H9 (cell line): Measurements from ENCODE around the gene IFT52. TPM values are rescaled to one million over a fixed set of nuclear protein-coding genes. Genes with fewer than 3 reads are reported as not detected.

Source experiments
- DNase-seq: peaks from one replicate; pipeline ENCODE4 v3.0.0-alpha.2; 2017
- H2AFZ ChIP-seq: one replicate; pipeline ENCODE4 v1.6.1; 2013; ENCODE audit warnings: mild to moderate bottlenecking, low read length, control low read depth, moderate library complexity
- H2AK5ac ChIP-seq: 2 replicates; pipeline ENCODE4 v1.6.1; 2013; ENCODE audit warnings: low read length, control low read depth, mixed read lengths; ENCODE audit not compliant: insufficient read length
- H2BK120ac ChIP-seq: one replicate; pipeline ENCODE4 v1.6.1; 2013; ENCODE audit warnings: low read depth, mild to moderate bottlenecking, low read length, control low read depth, inconsistent platforms; ENCODE audit not compliant: poor library complexity, severe bottlenecking
- H2BK12ac ChIP-seq: 2 replicates; pipeline ENCODE4 v1.6.1; 2013; ENCODE audit warnings: low read length, control low read depth, mixed read lengths, low read depth; ENCODE audit not compliant: insufficient read length
- H2BK15ac ChIP-seq: 2 replicates; pipeline ENCODE4 v1.6.1; 2013; ENCODE audit warnings: low read depth, low read length, control low read depth
- H2BK20ac ChIP-seq: one replicate; pipeline ENCODE4 v1.6.1; 2013; ENCODE audit warnings: low read depth, mild to moderate bottlenecking, low read length, control low read depth, inconsistent platforms; ENCODE audit not compliant: poor library complexity, severe bottlenecking
- H2BK5ac ChIP-seq: 2 replicates; pipeline ENCODE4 v1.6.1; 2013; ENCODE audit warnings: low read length, control low read depth, mixed read lengths; ENCODE audit not compliant: insufficient read length
- H3K14ac ChIP-seq: 2 replicates; pipeline ENCODE4 v1.6.1; 2013; ENCODE audit warnings: low read length, control low read depth; ENCODE audit not compliant: insufficient read depth
- H3K18ac ChIP-seq: 2 replicates; pipeline ENCODE4 v1.6.1; 2013; ENCODE audit warnings: low read depth, mild to moderate bottlenecking, mixed read lengths, low read length, control low read depth; ENCODE audit not compliant: insufficient read length
- H3K23ac ChIP-seq: 2 replicates; pipeline ENCODE4 v1.6.1; 2013; ENCODE audit warnings: low read length, control low read depth, mixed read lengths, low read depth; ENCODE audit not compliant: insufficient read length
- H3K23me2 ChIP-seq: 2 replicates; pipeline ENCODE4 v1.6.1; 2013; ENCODE audit warnings: low read depth, mild to moderate bottlenecking, mixed read lengths, low read length, control low read depth; ENCODE audit not compliant: insufficient read length, poor library complexity, severe bottlenecking
- H3K27ac ChIP-seq: 2 replicates; pipeline ENCODE4 v1.5.1; 2013; ENCODE audit warnings: low read length, control low read depth, mixed read lengths, low read depth; ENCODE audit not compliant: insufficient read length
- H3K27me3 ChIP-seq: 2 replicates; pipeline ENCODE4 v1.6.1; 2013; ENCODE audit warnings: low read length, control low read depth, inconsistent platforms; ENCODE audit not compliant: insufficient read depth
- H3K4ac ChIP-seq: 2 replicates; pipeline ENCODE4 v1.6.1; 2013; ENCODE audit warnings: low read depth, mild to moderate bottlenecking, control low read depth, inconsistent platforms, low read length, moderate library complexity
- H3K4me1 ChIP-seq: 2 replicates; pipeline ENCODE4 v1.6.1; 2013; ENCODE audit warnings: low read length, control low read depth, inconsistent platforms; ENCODE audit not compliant: insufficient read depth
- H3K4me2 ChIP-seq: 2 replicates; pipeline ENCODE4 v1.6.1; 2013; ENCODE audit warnings: low read length, control low read depth, mixed read lengths; ENCODE audit not compliant: insufficient read length, insufficient read depth
- H3K56ac ChIP-seq: 2 replicates; pipeline ENCODE4 v1.6.1; 2013; ENCODE audit warnings: low read depth, mild to moderate bottlenecking, mixed read lengths, low read length, control low read depth; ENCODE audit not compliant: insufficient read length
- H3K79me1 ChIP-seq: 2 replicates; pipeline ENCODE4 v1.6.1; 2013; ENCODE audit warnings: low read depth, mild to moderate bottlenecking, moderate library complexity, low read length, control low read depth, inconsistent platforms; ENCODE audit not compliant: insufficient read depth, poor library complexity, severe bottlenecking
- H3K79me2 ChIP-seq: 2 replicates; pipeline ENCODE4 v1.6.1; 2013; ENCODE audit warnings: low read length, control low read depth, inconsistent platforms; ENCODE audit not compliant: insufficient read depth
- H3K9ac ChIP-seq: 2 replicates; pipeline ENCODE4 v1.6.1; 2013; ENCODE audit warnings: low read length, control low read depth, mixed read lengths; ENCODE audit not compliant: insufficient read length; ENCODE audit errors: extremely low read depth
- H3K9me3 ChIP-seq: one replicate; pipeline ENCODE4 v1.6.1; 2013; ENCODE audit warnings: low read depth, low read length, inconsistent platforms; ENCODE audit not compliant: control insufficient read depth
- H3T11ph ChIP-seq: one replicate; pipeline ENCODE4 v1.6.1; 2013; ENCODE audit warnings: mild to moderate bottlenecking, low read length, control low read depth, inconsistent platforms
- H4K20me1 ChIP-seq: one replicate; pipeline ENCODE4 v1.6.1; 2013; ENCODE audit not compliant: control insufficient read depth, insufficient read length, insufficient read depth
- H4K5ac ChIP-seq: 2 replicates; pipeline ENCODE4 v1.6.1; 2013; ENCODE audit warnings: low read depth, mild to moderate bottlenecking, mixed read lengths, low read length, control low read depth; ENCODE audit not compliant: insufficient read length
- H4K8ac ChIP-seq: replicated peaks from 2 replicates; pipeline ENCODE4 v1.6.1; 2013; ENCODE audit warnings: low read length, control low read depth, mixed read lengths, low read depth; ENCODE audit not compliant: insufficient read length
- H4K91ac ChIP-seq: 2 replicates; pipeline ENCODE4 v1.6.1; 2013; ENCODE audit warnings: low read depth, mild to moderate bottlenecking, moderate library complexity, mixed read lengths, low read length, control low read depth; ENCODE audit not compliant: insufficient read length
- H3K27ac Mint-ChIP-seq, 3 experiments: 2 replicates in 2 of 3; 3 replicates in 1 of 3; pipeline ENCODE4 v1.8.0; 2020 to 2021; ENCODE audit warnings: mixed read lengths in 3 of 3, mild to moderate bottlenecking in 1 of 3, moderate library complexity in 1 of 3
- H3K27me3 Mint-ChIP-seq: 2 replicates; pipeline ENCODE4 v1.8.0; 2021; ENCODE audit warnings: low read depth, mild to moderate bottlenecking, moderate library complexity, mixed read lengths
- H3K36me3 Mint-ChIP-seq, 3 experiments: 2 replicates in 2 of 3; 3 replicates in 1 of 3; pipeline ENCODE4 v1.8.0; 2020 to 2021; ENCODE audit warnings: low read depth in 3 of 3, mixed read lengths in 3 of 3; ENCODE audit not compliant: insufficient read depth in 1 of 3
- H3K4me1 Mint-ChIP-seq, 2 experiments: 2 replicates each; pipeline ENCODE4 v1.8.0; 2020; ENCODE audit warnings: mixed read lengths in 2 of 2
- H3K4me3 Mint-ChIP-seq, 2 experiments: 2 replicates in 1 of 2; 3 replicates in 1 of 2; pipeline ENCODE4 v1.8.0; 2020 to 2021; ENCODE audit warnings: mild to moderate bottlenecking in 2 of 2, mixed read lengths in 2 of 2, moderate library complexity in 1 of 2
- H3K9me3 Mint-ChIP-seq, 2 experiments: 2 replicates in 1 of 2; 3 replicates in 1 of 2; pipeline ENCODE4 v1.8.0; 2020; ENCODE audit warnings: mild to moderate bottlenecking in 2 of 2, mixed read lengths in 2 of 2, moderate library complexity in 1 of 2
- CTCF ChIP-seq: fragments of 200-600 bp; sonication (generic); conservative IDR thresholded peaks from 3 replicates; pipeline ENCODE4 v1.8.0; 2021; ENCODE audit warnings: antibody characterized with exemption, mild to moderate bottlenecking
- WGBS: extraction: QIAGEN DNeasy Blood & Tissue Kit; methylation state at CpG from one replicate; pipeline ENCODE4 v1.1.7; 2013; ENCODE audit warnings: missing lambda C conversion rate, low lambda C conversion rate, mixed read lengths; ENCODE audit not compliant: insufficient read length; ENCODE audit errors: extremely low coverage; 5-methylcytosine and 5-hydroxymethylcytosine counted together
- total RNA-seq: library from RNA; stranded (reverse); gene quantifications from 2 replicates; pipeline ENCODE4 v1.2.1, GENCODE V29; 2021

The IFT52 gene
- total RNA-seq, 1 experiment from 2014 or later: 44.5 TPM

GRCh38 chr20:43583982-43584432 lies 6.7 kb upstream of the IFT52 start:
- no peak overlapping the region for H3K4ac ChIP-seq
- no peak overlapping the region for H3K56ac ChIP-seq
- no peak overlapping the region for H2BK120ac ChIP-seq
- H3K4me1 ChIP-seq: no peaks in the 10 kb centered on the region; the same call in 1 of the 2 replicates
- no CpG with 5 or more reads among the region's 2 CpGs for WGBS
- H2AFZ ChIP-seq: no peak overlapping the region
- no peaks in the 10 kb centered on the region for H3K9me3 Mint-ChIP-seq
- no peak overlapping the region for H3K9ac ChIP-seq
- H2BK12ac ChIP-seq: no peak overlapping the region
- H3K4me3 Mint-ChIP-seq: no peak overlapping the region
- no peaks in the 10 kb centered on the region for H3K79me2 ChIP-seq
- H3K23ac ChIP-seq: no peak overlapping the region
- H3T11ph ChIP-seq: no peak overlapping the region
- no peak for DNase-seq
- H3K36me3 Mint-ChIP-seq: no peaks in the 10 kb centered on the region
- H3K18ac ChIP-seq: no peak overlapping the region
- no peak overlapping the region for H3K14ac ChIP-seq
- H2BK5ac ChIP-seq: no peak overlapping the region
- H4K8ac ChIP-seq: no peak overlapping the region
- no peaks in the 10 kb centered on the region for H3K23me2 ChIP-seq
- no peak overlapping the region for H2BK15ac ChIP-seq
- H2BK20ac ChIP-seq: no peak overlapping the region
- no peak overlapping the region for H4K91ac ChIP-seq
- H3K4me2 ChIP-seq: no peak overlapping the region
- no peaks in the 10 kb centered on the region for H3K9me3 ChIP-seq
- no peaks in the 10 kb centered on the region for H3K27me3 ChIP-seq
- TF ChIP-seq CTCF: no peak
- no peak overlapping the region for H4K5ac ChIP-seq
- no peak overlapping the region for H3K27ac ChIP-seq
- no peaks in the 10 kb centered on the region for H3K79me1 ChIP-seq
- peaks cover 4% of the 10 kb centered on the region; the same call in 1 of the 2 replicates for H3K27me3 Mint-ChIP-seq
- peaks cover 14 to 18% of the 10 kb centered on the region in 2 experiments for H3K4me1 Mint-ChIP-seq
- H2AK5ac ChIP-seq: no peak overlapping the region
- peak overlapping the region in 1 of 3 experiments; percentile 42; a peak in 1 of 7 replicates for H3K27ac Mint-ChIP-seq
- H4K20me1 ChIP-seq: no peaks in the 10 kb centered on the region
